GM23338 (cell line): ENCODE results near the gene CCDC187.

Experiments used
- CREB1 ChIP-seq: fragments of 250-450 bp; sonication (Bioruptor Pico); IDR thresholded peaks from 2 replicates; pipeline ENCODE4 v1.5.0; 2020; ENCODE audit warnings: low read depth, mild to moderate bottlenecking, moderate library complexity
- CTCF ChIP-seq, 2 experiments: fragments of 200-600 bp in 1 of 2; sonication (generic) in 1 of 2; conservative IDR thresholded peaks; 2 replicates each; pipeline versions ENCODE4 v1.5.1 to v1.6.1; 2016 to 2017; ENCODE audit warnings: antibody characterized with exemption in 2 of 2, low read depth in 2 of 2, mild to moderate bottlenecking in 2 of 2, moderate library complexity in 1 of 2
- ETS1 ChIP-seq: IDR thresholded peaks from 2 replicates; pipeline ENCODE4 v1.6.1; 2016; ENCODE audit warnings: antibody characterized with exemption
- EZH2 ChIP-seq: fragments of 200-600 bp; sonication (generic); IDR thresholded peaks from one replicate; pipeline ENCODE4 v1.8.0; 2017; ENCODE audit warnings: antibody characterized with exemption, mild to moderate bottlenecking, low read depth; ENCODE audit not compliant: unreplicated experiment
- EZH2phosphoT487 ChIP-seq: fragments of 200-600 bp; sonication (generic); IDR thresholded peaks from one replicate; pipeline ENCODE4 v1.8.1; 2018; ENCODE audit warnings: antibody characterized with exemption; ENCODE audit not compliant: unreplicated experiment
- JUNB ChIP-seq: IDR thresholded peaks from one replicate; pipeline ENCODE4 v1.6.1; 2016; ENCODE audit warnings: antibody characterized with exemption; ENCODE audit not compliant: unreplicated experiment
- NANOG ChIP-seq: IDR thresholded peaks from 2 replicates; pipeline ENCODE4 v1.6.1; 2016; ENCODE audit warnings: antibody characterized with exemption, borderline replicate concordance
- POLR2AphosphoS5 ChIP-seq: IDR thresholded peaks from 2 replicates; pipeline ENCODE4 v1.6.1; 2016; ENCODE audit warnings: antibody characterized with exemption, low read depth
- REST ChIP-seq: IDR thresholded peaks from one replicate; pipeline ENCODE4 v1.6.1; 2018; ENCODE audit warnings: antibody characterized with exemption; ENCODE audit not compliant: unreplicated experiment
- ZNF331 ChIP-seq: fragments of 250-450 bp; sonication (Bioruptor Pico); IDR thresholded peaks from 2 replicates; pipeline ENCODE4 v1.5.0; 2020; ENCODE audit warnings: low read depth, mild to moderate bottlenecking, moderate library complexity
- ZNF462 ChIP-seq: fragments of 250-450 bp; sonication (Bioruptor Pico); IDR thresholded peaks from 2 replicates; pipeline ENCODE4 v1.5.0; 2020; ENCODE audit warnings: mild to moderate bottlenecking, moderate library complexity

GRCh38 chr9:136262671-136263178, 41.2 kb downstream of the CCDC187 start:
- no peak for TF ChIP-seq CTCF (conservative IDR thresholded peaks at IDR 0.05; ENCODE audit: low read depth in 2 of 2)
- no peak for TF ChIP-seq EZH2
- no peak for TF ChIP-seq EZH2phosphoT487
- no peak for TF ChIP-seq CREB1 (CRISPR knock-in tag)
- TF ChIP-seq POLR2AphosphoS5 = no peak
- no peak for TF ChIP-seq REST
- TF ChIP-seq ETS1 = no peak
- TF ChIP-seq ZNF462 (CRISPR knock-in tag) = no peak
- no peak for TF ChIP-seq ZNF331 (CRISPR knock-in tag)
- no peak for TF ChIP-seq JUNB
- TF ChIP-seq NANOG = no peak
